Activated gamma-delta T cell treated with anti-CD3 and anti-CD28 coated beads, Interleukin-2, amount 50 U/mL, for 16 hours (primary cell): ENCODE data around the gene RIC8A.
"Not testable (repeated sequence)": the region's sequence is repeated elsewhere in the genome, so short reads cannot be mapped to it uniquely, and the experiment has no call there.

ENCODE experiments used
- DNase-seq: peaks from one replicate; pipeline ENCODE4 v3.0.0-alpha.2; 2020; ENCODE audit warnings: low read depth

Gene RIC8A

GRCh38 chr11:207208-207862 is at the start of gene RIC8A, which contains the start of gene BET1L:
Gene RIC8A, plus strand, starts transcription at chr11:207708. Its CDS starts 1,147 bp downstream, at chr11:208855.
Gene BET1L, minus strand, starts transcription at chr11:207399. Its CDS starts 78 bp downstream, at chr11:207321.
- peak; percentile 94 for DNase-seq

DNA sequence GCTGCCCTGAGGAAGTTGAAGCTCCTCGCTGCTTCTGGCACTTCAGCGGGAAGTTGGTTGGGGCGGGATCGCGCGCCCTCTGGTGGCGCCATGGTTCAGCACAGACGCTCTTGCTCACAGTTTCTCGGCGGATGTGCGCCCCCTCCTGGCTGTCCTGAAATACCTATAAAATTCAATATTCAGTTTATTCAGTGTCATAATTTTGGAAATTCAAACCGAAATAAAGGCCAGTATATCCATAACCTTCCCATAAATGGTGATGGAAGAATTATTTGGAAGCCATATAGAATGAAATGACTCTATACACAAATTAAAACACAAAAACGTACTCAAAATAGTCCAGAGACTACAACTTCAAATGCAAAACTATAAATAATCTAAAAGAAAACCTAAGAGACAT is 27.3 kb upstream of the RIC8A start:
- DNase-seq = not testable (repeated sequence)

- DNase-seq = not testable (repeated sequence)
Measured at GRCh38 chr11:189200-189783, 18.2 kb upstream of the RIC8A start.

- not testable (repeated sequence) for DNase-seq
Measured at GRCh38 chr11:189843-190311, 17.6 kb upstream of the RIC8A start.

DNA sequence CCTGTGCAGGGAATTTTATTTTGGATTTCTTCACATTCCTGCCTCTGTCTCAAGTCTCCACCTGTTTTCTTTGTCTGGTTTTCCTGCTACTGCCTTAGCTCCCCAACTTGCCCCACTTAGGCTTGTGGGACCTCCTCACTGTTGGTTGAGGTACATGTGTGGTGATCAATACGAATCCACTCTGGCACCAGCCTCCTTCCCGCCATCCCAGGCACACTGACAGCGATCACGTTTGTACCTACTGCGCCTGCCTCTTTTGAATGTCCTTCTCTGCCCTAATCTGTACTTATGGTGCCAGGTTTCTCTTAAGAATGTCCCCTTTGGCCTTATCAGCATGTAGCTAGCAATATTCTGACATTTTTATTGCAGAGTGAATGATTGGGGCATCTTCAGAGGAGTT is 17.0 kb upstream of the RIC8A start:
- DNase-seq = not testable (repeated sequence)

GRCh38 chr11:191490-192478 is 15.7 kb upstream of the RIC8A start:
- DNase-seq = peak; percentile 52

- not testable (repeated sequence) for DNase-seq
Measured at GRCh38 chr11:192674-193128, 14.8 kb upstream of the RIC8A start, which contains the start of gene SCGB1C1. Gene SCGB1C1, plus strand, starts transcription at chr11:193078. Its CDS starts 22 bp downstream, at chr11:193100.

- DNase-seq = not testable (repeated sequence)
Measured at GRCh38 chr11:193481-193880, 14.0 kb upstream of the RIC8A start.

- DNase-seq = no peak
Measured at GRCh38 chr11:196786-197731, 10.4 kb upstream of the RIC8A start.

GRCh38 chr11:197741-198235 is 9.7 kb upstream of the RIC8A start:
- DNase-seq = no peak

DNA sequence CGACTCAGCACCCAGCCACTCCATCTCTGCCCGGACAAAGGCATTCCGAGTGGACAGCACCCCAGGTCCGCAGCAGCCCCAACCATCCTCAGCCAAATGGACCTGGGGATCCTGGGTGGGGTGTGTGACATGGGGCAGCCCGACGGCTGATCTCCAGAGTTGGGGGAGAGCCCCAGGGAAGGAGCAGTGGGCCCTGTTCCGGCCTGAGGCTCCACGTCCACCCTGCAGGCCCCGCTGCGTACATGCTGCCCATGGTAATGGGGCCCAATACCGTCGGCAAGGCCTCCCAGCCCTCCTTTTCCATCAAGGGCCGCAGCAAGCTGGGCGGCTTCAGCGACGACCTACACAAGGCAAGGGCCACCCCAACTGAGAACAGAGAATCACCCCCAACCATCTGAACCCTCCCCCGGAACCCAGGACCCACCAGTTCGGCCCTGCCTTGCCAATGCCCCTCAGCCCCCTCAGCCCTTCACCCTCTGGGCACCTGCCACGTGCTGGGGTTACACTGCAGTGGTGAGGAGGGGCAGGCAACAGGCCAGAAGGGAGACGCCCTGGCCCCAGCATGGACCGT is 9.2 kb upstream of the RIC8A start:
- no peak for DNase-seq

DNA sequence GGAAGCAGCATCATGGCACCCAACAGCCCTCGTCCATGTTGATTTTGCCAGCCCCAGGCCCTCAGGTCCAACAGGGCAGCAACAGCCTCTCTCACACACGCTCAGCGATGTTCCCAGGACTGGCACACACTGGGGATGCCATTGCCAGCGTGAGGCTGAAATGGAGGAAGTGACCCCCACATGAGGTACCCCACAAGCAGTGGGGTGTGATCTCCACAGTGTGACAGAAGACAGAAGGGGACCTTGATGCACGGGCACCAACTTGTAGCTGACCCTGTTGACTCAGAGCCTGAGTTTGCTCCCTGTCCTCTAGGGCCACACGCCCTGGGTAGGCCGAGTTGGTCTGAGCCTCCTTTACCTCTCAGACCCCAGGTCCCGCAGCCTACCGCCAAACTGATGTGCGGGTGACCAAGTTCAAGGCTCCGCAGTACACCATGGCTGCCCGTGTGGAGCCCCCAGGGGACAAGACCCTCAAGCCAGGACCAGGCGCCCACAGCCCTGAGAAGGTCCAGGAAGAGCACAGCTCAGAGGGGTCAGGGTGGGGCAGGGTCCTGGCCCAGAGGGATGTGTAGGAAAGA is 8.4 kb upstream of the RIC8A start:
- DNase-seq = no peak

GRCh38 chr11:199782-200181 is 7.7 kb upstream of the RIC8A start:
- DNase-seq = no peak

DNA sequence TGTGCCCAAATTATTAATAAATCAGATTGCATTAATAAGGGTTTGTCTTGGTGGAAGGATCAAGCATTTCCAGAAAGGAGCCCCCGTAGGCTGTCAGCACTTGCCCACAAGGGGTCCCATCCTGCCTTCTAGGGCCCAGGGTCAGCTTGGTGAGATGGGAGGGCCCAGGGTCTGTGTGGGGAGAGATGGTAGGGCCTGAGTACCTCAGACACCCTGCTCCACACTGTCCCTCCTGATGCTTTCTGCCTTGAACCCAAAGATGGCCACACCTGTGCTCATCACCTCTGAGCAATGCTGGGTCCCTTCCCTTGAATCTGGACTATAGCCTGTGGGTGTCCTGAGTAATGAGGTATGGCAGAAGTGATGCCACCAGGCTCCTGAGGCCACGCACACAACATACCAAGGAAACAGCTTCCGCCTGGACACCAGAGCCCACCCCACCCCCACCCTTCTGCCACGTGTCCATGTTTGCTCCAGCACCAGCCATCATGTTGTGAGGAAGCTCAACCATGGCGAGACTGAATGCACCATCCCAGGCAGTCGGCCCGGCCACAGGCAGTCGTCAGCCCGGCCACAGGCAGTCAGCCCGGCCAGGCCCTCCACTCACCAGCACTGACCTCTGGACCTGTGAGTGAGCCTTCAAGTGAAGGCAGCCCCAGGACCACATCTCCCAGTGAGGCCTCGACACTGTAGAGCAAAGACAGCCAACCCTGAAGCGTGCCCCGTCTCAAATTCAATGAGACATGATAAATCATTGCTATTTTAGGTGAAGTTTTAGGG is 7.1 kb upstream of the RIC8A start:
- DNase-seq = no peak

- DNase-seq = no peak
Measured at GRCh38 chr11:201966-202365, 5.5 kb upstream of the RIC8A start.

GRCh38 chr11:202490-202889 is 5.0 kb upstream of the RIC8A start:
- DNase-seq = no peak

GRCh38 chr11:203056-203944 is 4.2 kb upstream of the RIC8A start:
- DNase-seq = no peak

DNA sequence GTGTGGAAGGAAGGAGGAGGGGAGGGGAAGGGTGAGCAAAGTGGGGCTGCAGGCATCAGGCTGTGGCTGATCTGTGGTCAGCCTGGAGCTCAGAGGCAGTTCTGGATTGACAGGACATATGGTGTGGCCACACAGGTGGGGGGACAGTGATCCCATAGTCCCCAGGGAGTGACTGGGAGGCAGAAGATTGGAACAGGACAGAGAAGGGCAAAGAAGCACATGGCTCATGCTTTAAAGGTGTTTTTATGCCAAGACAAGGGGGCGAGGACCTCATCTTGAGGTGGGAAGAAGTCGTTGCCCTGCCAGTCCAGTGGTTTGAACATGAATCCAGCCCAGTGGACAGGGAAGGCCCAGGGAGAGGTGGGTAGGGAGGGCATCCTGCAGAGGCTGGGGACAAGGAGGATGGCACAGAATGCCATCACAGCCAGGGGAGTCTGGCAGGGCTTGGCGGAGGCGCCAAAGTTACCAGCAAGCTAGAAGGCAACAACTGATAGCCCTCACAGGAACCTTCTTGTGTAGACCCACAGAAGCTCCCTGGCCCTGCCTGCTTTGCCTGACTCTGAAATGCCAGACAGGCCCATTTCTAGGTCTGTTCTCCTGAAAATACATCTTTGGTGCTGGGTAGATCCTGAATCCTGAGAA is 3.4 kb upstream of the RIC8A start:
- DNase-seq = no peak
